Measurements from ENCODE around the gene DGKQ. TPM values are rescaled to one million over a fixed set of nuclear protein-coding genes. Genes with fewer than 3 reads are reported as not detected.

The DGKQ gene
- total RNA-seq, 1 donor from 2014 or later, result 18.8 TPM

GRCh38 chr4:966266-967112 is 6.9 kb downstream of the DGKQ start:
- Histone ChIP-seq H3K4me1 (peaks cover 11% of the 10 kb centered on the region), H3K27me3 (ENCODE audit: low read depth) (no peaks in the 10 kb centered on the region), H3K36me3 (peaks cover 49% of the 10 kb centered on the region), H3K9me3 (no peaks in the 10 kb centered on the region), H3K4me3 (no peak overlapping the region), H3K27ac (no peak overlapping the region)
- intact Hi-C loops (cut with DNase I), result no loop called here
- TF ChIP-seq CTCF (IDR thresholded peaks at IDR 0.05), result no peak
- DNase-seq, result no peak
- no peak for ATAC-seq

GRCh38 chr4:965766-966134 is 7.6 kb downstream of the DGKQ start:
- H3K36me3 ChIP-seq, result peaks cover 55% of the 10 kb centered on the region
- ATAC-seq, result no peak
- no peaks in the 10 kb centered on the region for H3K27me3 ChIP-seq (ENCODE audit: low read depth)
- H3K4me3 ChIP-seq, result no peak overlapping the region
- no peak for DNase-seq
- no peak overlapping the region for H3K27ac ChIP-seq
- peaks cover 4% of the 10 kb centered on the region for H3K4me1 ChIP-seq
- H3K9me3 ChIP-seq, result no peaks in the 10 kb centered on the region
- intact Hi-C loops (cut with DNase I), result no loop called here
- TF ChIP-seq CTCF (IDR thresholded peaks at IDR 0.05), result no peak

GRCh38 chr4:965048-965765 is 8.2 kb downstream of the DGKQ start:
- Histone ChIP-seq H3K36me3 (peaks cover 60% of the 10 kb centered on the region), H3K27me3 (ENCODE audit: low read depth) (no peaks in the 10 kb centered on the region), H3K9me3 (no peaks in the 10 kb centered on the region), H3K4me1 (no peaks in the 10 kb centered on the region), H3K27ac (no peak overlapping the region), H3K4me3 (no peak overlapping the region)
- intact Hi-C loops (cut with DNase I), result no loop called here
- TF ChIP-seq CTCF (IDR thresholded peaks at IDR 0.05), result no peak
- ATAC-seq (no peak), DNase-seq (no peak)

GRCh38 chr4:964346-965025 is 8.9 kb downstream of the DGKQ start:
- intact Hi-C loops (cut with DNase I), result no loop called here

More at GRCh38 chr4:964346-965025, 8.9 kb downstream of the DGKQ start:
- Histone ChIP-seq H3K36me3 (peaks cover 65% of the 10 kb centered on the region), H3K9me3 (no peaks in the 10 kb centered on the region), H3K4me3 (no peak overlapping the region), H3K27ac (no peak overlapping the region), H3K4me1 (no peaks in the 10 kb centered on the region), H3K27me3 (ENCODE audit: low read depth) (no peaks in the 10 kb centered on the region)
- no peak for ATAC-seq
- no peak for TF ChIP-seq CTCF (IDR thresholded peaks at IDR 0.05)
- DNase-seq, result no peak
